ENCODE measurements around the gene HES5. TPM values are rescaled to one million over a fixed set of nuclear protein-coding genes. Genes with fewer than 3 reads are reported as not detected.

The HES5 gene
- total RNA-seq, 4 donors from 2014 or later: not detected

GRCh38 chr1:2541619-2542245 lies 11.7 kb upstream of the HES5 start:
- Histone ChIP-seq H3K4me3 (replicated peaks in 1 of 3) (no peak overlapping the region), H3K27me3 (peaks cover 4% of the 10 kb centered on the region), H3K27ac (no peak overlapping the region), H3K9me3 (no peaks in the 10 kb centered on the region), H3K36me3 (no peaks in the 10 kb centered on the region), H3K4me1 (peaks cover 11 to 30% of the 10 kb centered on the region in 2 donors)
- WGBS, 2 donors: 75 to 76% methylated on average over 17 to 18 of the region's 25 CpGs
- DNase-seq: peak; percentile 40 to 44
- TF ChIP-seq POLR2A (IDR thresholded peaks at IDR 0.05) (no peak), CTCF (IDR thresholded peaks at IDR 0.05) (no peak)
- intact Hi-C loops (cut with DNase I): loop anchor here (10.0 kb wide), 1 partner anchor 337 kb away; no protein-coding TSS in a partner anchor

DNA sequence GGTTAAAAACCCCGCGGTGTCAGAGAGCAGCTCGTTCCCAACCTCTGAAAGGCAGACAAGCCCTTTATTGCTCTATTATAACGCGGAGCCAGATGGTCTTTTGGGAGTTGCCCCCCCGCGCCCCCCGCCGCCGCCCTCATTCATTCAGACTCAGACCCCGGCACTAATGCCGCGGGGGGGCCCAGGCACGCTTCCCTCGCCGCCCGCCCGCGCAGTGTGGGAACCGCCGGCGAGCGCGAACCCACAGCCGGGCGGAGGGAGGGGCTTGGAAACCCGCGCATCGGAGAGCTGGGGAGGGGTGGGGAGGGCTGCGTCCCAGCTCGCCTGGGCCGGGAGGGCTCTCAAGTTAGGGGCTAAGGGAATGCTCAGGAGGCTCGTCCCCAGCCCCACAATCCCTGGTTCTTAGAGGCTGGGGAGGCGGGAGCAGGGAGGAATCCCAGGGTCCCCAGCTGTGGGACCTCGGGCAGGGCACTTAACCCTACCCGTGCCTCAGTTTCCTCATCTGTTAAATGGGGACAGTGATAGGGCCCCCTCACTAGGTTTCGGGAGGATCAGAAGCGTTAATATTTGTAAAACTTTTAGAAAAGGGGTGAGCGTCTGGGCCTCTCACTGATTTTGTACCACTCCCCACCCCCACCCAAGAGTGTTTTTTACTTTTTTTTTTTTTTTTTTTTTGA lies 10.9 kb upstream of the HES5 start:
- H3K9me3 ChIP-seq: no peaks in the 10 kb centered on the region
- no peaks in the 10 kb centered on the region for H3K36me3 ChIP-seq
- H3K27ac ChIP-seq: no peak overlapping the region
- no peak for DNase-seq
- WGBS, 2 donors: 26 to 43% methylated on average over 10 to 15 of the region's 39 CpGs
- H3K4me3 ChIP-seq (replicated peaks in 1 of 3): no peak overlapping the region
- H3K4me1 ChIP-seq: peaks cover 6 to 23% of the 10 kb centered on the region in 2 donors
- H3K27me3 ChIP-seq: peaks cover 4% of the 10 kb centered on the region
- no peak for TF ChIP-seq CTCF (IDR thresholded peaks at IDR 0.05)
- TF ChIP-seq POLR2A (IDR thresholded peaks at IDR 0.05): no peak
- intact Hi-C loops (cut with DNase I): loop anchor here (10.0 kb wide), 1 partner anchor 336 kb away; no protein-coding TSS in a partner anchor

- H3K27ac ChIP-seq: no peak overlapping the region
- peaks cover 4% of the 10 kb centered on the region for H3K27me3 ChIP-seq
- 74 to 100% methylated on average over 1 to 7 of the region's 12 CpGs for WGBS, 2 donors
- H3K9me3 ChIP-seq: no peaks in the 10 kb centered on the region
- no peak for DNase-seq
- intact Hi-C loops (cut with DNase I): no loop called here
- H3K36me3 ChIP-seq: no peaks in the 10 kb centered on the region
- no peak overlapping the region for H3K4me3 ChIP-seq (replicated peaks in 1 of 3)
- H3K4me1 ChIP-seq: peaks cover 0 to 14% of the 10 kb centered on the region in 2 donors
- TF ChIP-seq POLR2A (IDR thresholded peaks at IDR 0.05) (no peak), CTCF (IDR thresholded peaks at IDR 0.05) (peak in 1 of 6 experiments; percentile 11)
Observed at GRCh38 chr1:2539312-2539907, 9.3 kb upstream of the HES5 start.

DNA sequence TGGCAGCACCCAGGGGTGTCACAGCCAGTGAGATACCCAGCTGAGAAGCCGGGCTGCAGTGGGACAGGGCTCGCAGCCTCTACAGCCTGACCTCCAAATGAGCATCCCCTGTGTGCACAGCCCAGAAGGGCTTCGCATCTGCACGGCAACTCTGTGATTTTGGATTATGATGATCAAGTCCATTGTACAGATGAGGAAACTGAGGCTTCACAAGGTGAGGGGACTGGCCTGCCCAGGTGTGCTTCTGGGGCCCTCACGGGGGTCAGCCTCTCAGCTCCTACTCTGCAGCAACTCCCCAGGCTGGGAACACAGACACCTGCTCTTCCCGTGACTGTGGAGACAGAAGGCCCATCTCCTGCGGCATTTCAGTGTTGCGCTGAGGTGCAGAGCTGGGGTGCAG lies 8.8 kb upstream of the HES5 start:
- WGBS, 2 donors: 96 to 97% methylated on average over 4 of the region's 8 CpGs
- Histone ChIP-seq H3K27me3 (peaks cover 4% of the 10 kb centered on the region), H3K9me3 (no peaks in the 10 kb centered on the region), H3K4me3 (replicated peaks in 1 of 3) (no peak overlapping the region), H3K27ac (no peak overlapping the region), H3K36me3 (no peaks in the 10 kb centered on the region), H3K4me1 (peaks cover 0 to 10% of the 10 kb centered on the region in 2 donors)
- TF ChIP-seq CTCF (IDR thresholded peaks at IDR 0.05) (no peak), POLR2A (IDR thresholded peaks at IDR 0.05) (no peak)
- intact Hi-C loops (cut with DNase I): no loop called here
- DNase-seq: no peak

- Histone ChIP-seq H3K9me3 (no peaks in the 10 kb centered on the region), H3K4me3 (replicated peaks in 1 of 3) (no peak overlapping the region), H3K4me1 (peaks cover 0 to 6% of the 10 kb centered on the region in 2 donors), H3K36me3 (no peaks in the 10 kb centered on the region), H3K27me3 (peaks cover 4% of the 10 kb centered on the region), H3K27ac (no peak overlapping the region)
- no peak for TF ChIP-seq POLR2A (IDR thresholded peaks at IDR 0.05)
- TF ChIP-seq CTCF (IDR thresholded peaks at IDR 0.05): no peak
- WGBS, 2 donors: 79 to 94% methylated on average over 4 of the region's 4 CpGs
- no peak for DNase-seq
- intact Hi-C loops (cut with DNase I): no loop called here
Observed at GRCh38 chr1:2538376-2538775, 8.3 kb upstream of the HES5 start.
